HL-60 (cell line): ENCODE measurements around the gene MROH7.

Source experiments
- POLR2AphosphoS5 ChIP-seq: IDR thresholded peaks from 2 replicates; pipeline ENCODE4 v1.6.1; 2012; ENCODE audit warnings: low read depth
- REST ChIP-seq: IDR thresholded peaks from 2 replicates; pipeline ENCODE4 v1.6.1; 2012; ENCODE audit warnings: low read depth; ENCODE audit not compliant: insufficient replicate concordance
- TF ChIP-seq, protein P1 (sequence below): IDR thresholded peaks from one replicate; pipeline ENCODE4 v1.5.1; 2011; ENCODE audit warnings: low read length, control low read depth, inconsistent platforms; ENCODE audit not compliant: insufficient read depth

- TF ChIP-seq POLR2AphosphoS5 (no peak), REST (no peak)
- TF ChIP-seq, protein P1, sequence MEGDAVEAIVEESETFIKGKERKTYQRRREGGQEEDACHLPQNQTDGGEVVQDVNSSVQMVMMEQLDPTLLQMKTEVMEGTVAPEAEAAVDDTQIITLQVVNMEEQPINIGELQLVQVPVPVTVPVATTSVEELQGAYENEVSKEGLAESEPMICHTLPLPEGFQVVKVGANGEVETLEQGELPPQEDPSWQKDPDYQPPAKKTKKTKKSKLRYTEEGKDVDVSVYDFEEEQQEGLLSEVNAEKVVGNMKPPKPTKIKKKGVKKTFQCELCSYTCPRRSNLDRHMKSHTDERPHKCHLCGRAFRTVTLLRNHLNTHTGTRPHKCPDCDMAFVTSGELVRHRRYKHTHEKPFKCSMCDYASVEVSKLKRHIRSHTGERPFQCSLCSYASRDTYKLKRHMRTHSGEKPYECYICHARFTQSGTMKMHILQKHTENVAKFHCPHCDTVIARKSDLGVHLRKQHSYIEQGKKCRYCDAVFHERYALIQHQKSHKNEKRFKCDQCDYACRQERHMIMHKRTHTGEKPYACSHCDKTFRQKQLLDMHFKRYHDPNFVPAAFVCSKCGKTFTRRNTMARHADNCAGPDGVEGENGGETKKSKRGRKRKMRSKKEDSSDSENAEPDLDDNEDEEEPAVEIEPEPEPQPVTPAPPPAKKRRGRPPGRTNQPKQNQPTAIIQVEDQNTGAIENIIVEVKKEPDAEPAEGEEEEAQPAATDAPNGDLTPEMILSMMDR, result no peak
Measured at GRCh38 chr1:54610048-54610447, 31.5 kb upstream of the MROH7 start.
